K562 (cell line): Measurements from ENCODE around the gene DPEP2. TPM values are rescaled to one million over a fixed set of nuclear protein-coding genes. Genes with fewer than 3 reads are reported as not detected.
A peak's percentile ranks its signal among the peaks of the same experiment; 100 is the strongest.

Source experiments
- AFF1 ChIP-seq, 2 experiments: fragments of 450-650 bp; IDR thresholded peaks; 2 replicates each; pipeline ENCODE4 v1.6.1; 2018; ENCODE audit warnings: mild to moderate bottlenecking in 2 of 2, low read depth in 1 of 2; ENCODE audit not compliant: partially characterized antibody in 2 of 2
- FOXA3 ChIP-seq, 2 experiments: fragments of 450-650 bp in 1 of 2; sonication (generic) in 1 of 2; formaldehyde crosslinking; IDR thresholded peaks in 1 of 2; conservative IDR thresholded peaks in 1 of 2; 2 replicates each; pipeline versions ENCODE4 v1.4.0 to v1.8.0; 2020 to 2022; ENCODE audit warnings: mild to moderate bottlenecking in 2 of 2, missing genetic modification reagents in 1 of 2
- FOXK2 ChIP-seq, 2 experiments: fragments of 450-650 bp; IDR thresholded peaks in 1 of 2; conservative IDR thresholded peaks in 1 of 2; 2 replicates each; pipeline ENCODE4 v1.6.1; 2016; ENCODE audit warnings: low read depth in 2 of 2, mild to moderate bottlenecking in 1 of 2
- GABPB1 ChIP-seq: sonication (generic); formaldehyde crosslinking; IDR thresholded peaks from 2 replicates; pipeline ENCODE4 v1.8.0; 2022; ENCODE audit warnings: mild to moderate bottlenecking, missing genetic modification reagents
- GMEB1 ChIP-seq: fragments of 250-450 bp; sonication (Bioruptor Pico); IDR thresholded peaks from 2 replicates; pipeline ENCODE4 v1.4.0; 2020; ENCODE audit warnings: mild to moderate bottlenecking
- POLR2AphosphoS5 ChIP-seq: IDR thresholded peaks from 2 replicates; pipeline ENCODE4 v1.6.1; 2011; ENCODE audit warnings: mild to moderate bottlenecking, low read depth, low read length, moderate library complexity; ENCODE audit not compliant: control insufficient read depth, insufficient read depth
- PYGO2 ChIP-seq: fragments of 450-650 bp; IDR thresholded peaks from 2 replicates; pipeline ENCODE4 v1.6.1; 2016; ENCODE audit warnings: mild to moderate bottlenecking, missing genetic modification characterization, moderate library complexity, missing compliant biosample characterization
- SMARCA5 ChIP-seq: fragments of 450-650 bp; IDR thresholded peaks from 2 replicates; pipeline ENCODE4 v1.6.1; 2016
- TCF7L2 ChIP-seq: fragments of 150-350 bp; IDR thresholded peaks from 2 replicates; pipeline ENCODE4 v1.6.1; 2016; ENCODE audit warnings: low read depth, mild to moderate bottlenecking, low read length, moderate library complexity
- TSHZ1 ChIP-seq: fragments of 250-450 bp; sonication (Bioruptor Pico); IDR thresholded peaks from 2 replicates; pipeline ENCODE4 v1.4.0; 2020; ENCODE audit warnings: mild to moderate bottlenecking, moderate library complexity
- ZBTB9 ChIP-seq: fragments of 450-650 bp; formaldehyde crosslinking; IDR thresholded peaks from 2 replicates; pipeline ENCODE4 v1.4.0; 2020; ENCODE audit warnings: mild to moderate bottlenecking, moderate library complexity
- ZFP91 ChIP-seq: sonication (generic); formaldehyde crosslinking; IDR thresholded peaks from 2 replicates; pipeline ENCODE4 v1.8.0; 2022; ENCODE audit warnings: mild to moderate bottlenecking, missing genetic modification reagents
- polyA plus RNA-seq, 8 experiments: library from polyadenylated mRNA; depleted of rRNA in 4 of 8; stranded (reverse) in 5 of 8; unstranded in 3 of 8; fragments of >200 nt; fragmentation: Nextera tagmentation in 2 of 8; fragmentation: Illumina TruSeq in 1 of 8; extraction: Ambion mirVana in 2 of 8; extraction: Trizol in 1 of 8; gene quantifications; 2 replicates each; pipeline versions ENCODE4 v1.2.1 to v1.2.3, GENCODE V29; 2011 to 2014; ENCODE audit warnings: inconsistent platforms in 1 of 8, missing spikeins in 1 of 8
- total RNA-seq, 7 experiments: library from RNA; depleted of rRNA in 6 of 7; stranded (reverse); fragments of >200 nt in 6 of 7; fragmentation: Illumina TruSeq in 2 of 7; extraction: Trizol in 2 of 7; gene quantifications; 2 replicates each; pipeline versions ENCODE4 v1.2.1 to v1.2.3, GENCODE V29; 2011 to 2021; ENCODE audit warnings: low replicate concordance in 1 of 7

DPEP2 gene
- total and polyA plus RNA-seq, 9 of the 15 experiments (the other 6 are each of a cell fraction or from before 2014, with no cell fraction given) = 0.14 to 1.2 (median 0.38) TPM

- TF ChIP-seq ZFP91 = no peak
- peak; percentile 75 for TF ChIP-seq GABPB1 (CRISPR knock-in tag)
- TF ChIP-seq SMARCA5 = no peak
- no peak for TF ChIP-seq FOXA3 (CRISPR knock-in tag; conservative IDR thresholded peaks at IDR 0.05 in 1 of 2, IDR thresholded peaks at IDR 0.05 in 1 of 2)
- TF ChIP-seq TCF7L2 = no peak
- TF ChIP-seq FOXK2 (conservative IDR thresholded peaks at IDR 0.05 in 1 of 2, IDR thresholded peaks at IDR 0.05 in 1 of 2; ENCODE audit: low read depth in 2 of 2) = peak in 1 of 2 experiments; percentile 37; a peak in 1 of 4 replicates
- peak; percentile 20 to 57 for TF ChIP-seq AFF1 (IDR thresholded peaks at IDR 0.05; ENCODE audit: low read depth in 1 of 2, partially characterized antibody in 2 of 2)
- peak; percentile 40; the same call in 1 of the 2 replicates for TF ChIP-seq GMEB1
- no peak for TF ChIP-seq PYGO2 (tag)
- no peak for TF ChIP-seq TSHZ1 (CRISPR knock-in tag)
- TF ChIP-seq ZBTB9 (CRISPR knock-in tag) = peak; percentile 100
- peak; percentile 38; the same call in 1 of the 2 replicates for TF ChIP-seq POLR2AphosphoS5
Observed at GRCh38 chr16:67993207-67994039, 5.9 kb downstream of the DPEP2 start (continued).
